HG02678 (cell line): Measurements from ENCODE around the gene TBX22.
"Not testable (repeated sequence)": the region's sequence is repeated elsewhere in the genome, so short reads cannot be mapped to it uniquely, and the experiment has no call there.

ENCODE experiments used
- ATAC-seq: cut with Tn5 transposase; IDR thresholded peaks from one replicate; pipeline ENCODE4 v1.9.1; 2021; ENCODE audit warnings: mild to moderate bottlenecking, moderate library complexity; ENCODE audit not compliant: unreplicated experiment

The TBX22 gene

GRCh38 chrX:80014141-80014940, at the start of gene TBX22:
Gene TBX22, plus strand, starts transcription at chrX:80014753. Its CDS starts 7,517 bp downstream, at chrX:80022270.
- no peak for ATAC-seq

- ATAC-seq, result no peak
These were observed 38.9 kb upstream of the TBX22 start for GRCh38 chrX:79975605-79976004.

- no peak for ATAC-seq
These were observed 10.1 kb upstream of the TBX22 start for GRCh38 chrX:80004458-80004857.

GRCh38 chrX:80011522-80011921, 3.0 kb upstream of the TBX22 start:
- ATAC-seq, result no peak

- no peak for ATAC-seq
These were observed 1.6 kb downstream of the TBX22 start for GRCh38 chrX:80016182-80016581.

GRCh38 chrX:80021621-80022020, 7.1 kb downstream of the TBX22 start:
- no peak for ATAC-seq

GRCh38 chrX:80022363-80023031, 7.9 kb downstream of the TBX22 start:
- no peak for ATAC-seq

GRCh38 chrX:80026116-80026515, 11.6 kb downstream of the TBX22 start:
- ATAC-seq, result no peak

GRCh38 chrX:80066156-80066555, 51.6 kb downstream of the TBX22 start:
- not testable (repeated sequence) for ATAC-seq

GRCh38 chrX:80075625-80076024, 61.1 kb downstream of the TBX22 start:
- not testable (repeated sequence) for ATAC-seq
